Ishikawa (cell line): ENCODE results near the gene SLC41A3.

Source experiments
- CEBPB ChIP-seq: IDR thresholded peaks from 2 replicates; pipeline ENCODE4 v1.6.1; 2012
- CREB1 ChIP-seq: IDR thresholded peaks from 2 replicates; pipeline ENCODE4 v1.6.1; 2012; ENCODE audit warnings: low read depth
- EGR1 ChIP-seq: IDR thresholded peaks from 2 replicates; pipeline ENCODE4 v1.6.1; 2012
- EP300 ChIP-seq: IDR thresholded peaks from 2 replicates; pipeline ENCODE4 v1.6.1; 2012; ENCODE audit warnings: borderline replicate concordance
- FOXM1 ChIP-seq: IDR thresholded peaks from 2 replicates; pipeline ENCODE4 v1.6.1; 2012; ENCODE audit warnings: low read depth, borderline replicate concordance
- MAX ChIP-seq: IDR thresholded peaks from 2 replicates; pipeline ENCODE4 v1.6.1; 2012
- NFIC ChIP-seq: IDR thresholded peaks from 2 replicates; pipeline ENCODE4 v1.6.1; 2012
- RAD21 ChIP-seq: IDR thresholded peaks from 2 replicates; pipeline ENCODE4 v1.6.1; 2012; ENCODE audit warnings: low read depth
- REST ChIP-seq: IDR thresholded peaks from 2 replicates; pipeline ENCODE4 v1.6.1; 2012; ENCODE audit warnings: low read depth, mild to moderate bottlenecking
- TAF1 ChIP-seq: IDR thresholded peaks from 2 replicates; pipeline ENCODE4 v1.6.1; 2012; ENCODE audit warnings: low read depth, mild to moderate bottlenecking
- TCF12 ChIP-seq: IDR thresholded peaks from 2 replicates; pipeline ENCODE4 v1.6.1; 2012; ENCODE audit warnings: low read depth
- TEAD4 ChIP-seq: IDR thresholded peaks from 2 replicates; pipeline ENCODE4 v1.6.1; 2012
- USF1 ChIP-seq: IDR thresholded peaks from 2 replicates; pipeline ENCODE4 v1.6.1; 2012
- YY1 ChIP-seq: IDR thresholded peaks from 2 replicates; pipeline ENCODE4 v1.6.1; 2012; ENCODE audit warnings: low read depth
- ZBTB7A ChIP-seq: IDR thresholded peaks from 2 replicates; pipeline ENCODE4 v1.6.1; 2012; ENCODE audit warnings: low read depth

SLC41A3 gene

GRCh38 chr3:126053513-126053912 lies 30.4 kb downstream of the SLC41A3 start:
- TF ChIP-seq TEAD4 (no peak), REST (no peak)

- TF ChIP-seq RAD21 (no peak), TAF1 (no peak), CEBPB (no peak)
These were observed 31.5 kb downstream of the SLC41A3 start for GRCh38 chr3:126052196-126053058.

GRCh38 chr3:126051741-126052140 lies 32.2 kb downstream of the SLC41A3 start:
- TF ChIP-seq ZBTB7A (no peak), CEBPB (no peak), EGR1 (no peak), EP300 (no peak), MAX (no peak), CREB1 (no peak), RAD21 (no peak), REST (no peak), NFIC (no peak), YY1 (no peak), FOXM1 (no peak), TEAD4 (no peak), TAF1 (no peak), TCF12 (no peak)

- TF ChIP-seq EP300 (no peak), TEAD4 (no peak), MAX (no peak), NFIC (no peak), USF1 (no peak), FOXM1 (no peak), CREB1 (no peak), EGR1 (no peak)
These were observed 32.7 kb downstream of the SLC41A3 start for GRCh38 chr3:126051234-126051633.

GRCh38 chr3:126050626-126051025 lies 33.3 kb downstream of the SLC41A3 start:
- TF ChIP-seq EP300 = no peak
- TF ChIP-seq NFIC = no peak
- no peak for TF ChIP-seq CREB1
- TF ChIP-seq EGR1 = no peak
- TF ChIP-seq MAX = no peak
- TF ChIP-seq RAD21 = no peak
- no peak for TF ChIP-seq YY1
- no peak for TF ChIP-seq REST
- TF ChIP-seq CEBPB = no peak
- no peak for TF ChIP-seq TEAD4
- TF ChIP-seq TCF12 = no peak
- TF ChIP-seq TAF1 = no peak
- TF ChIP-seq ZBTB7A = no peak
- TF ChIP-seq USF1 = no peak
- no peak for TF ChIP-seq FOXM1
